B cell (primary cell): ENCODE results near the gene ABHD14A. TPM values are rescaled to one million over a fixed set of nuclear protein-coding genes. Genes with fewer than 3 reads are reported as not detected.
A peak's percentile ranks its signal among the peaks of the same experiment; 100 is the strongest.

ENCODE experiments used
- ATAC-seq: fragments of 200-7000 bp; cut with Tn5 transposase; one replicate; pipeline ENCODE4 v1.10.0; 2021; ENCODE audit warnings: low read depth, mild to moderate bottlenecking, moderate number of reproducible peaks, moderate library complexity
- CTCF ChIA-PET: fragments of 350-600 bp; sonication (Branson Sonifier 250); formaldehyde crosslinking; loops from one replicate; lab custom pipeline; 2021; ENCODE audit warnings: antibody characterized with exemption, inconsistent platforms; lab: Charles Lee
- POLR2A ChIA-PET: fragments of 350-600 bp; sonication (Branson Sonifier 250); formaldehyde crosslinking; loops from one replicate; lab custom pipeline; 2021; ENCODE audit warnings: antibody characterized with exemption; lab: Charles Lee
- DNase-seq: peaks from one replicate; pipeline ENCODE4 v3.0.0; 2013
- H2AFZ ChIP-seq: 2 replicates; pipeline ENCODE4 v1.6.1; 2012; ENCODE audit warnings: mild to moderate bottlenecking, low read depth, low read length; ENCODE audit not compliant: insufficient read depth, poor library complexity, severe bottlenecking
- H3K27ac ChIP-seq, 2 donors: 1 replicate in 1 of 2; 2 replicates in 1 of 2; pipeline ENCODE4 v1.5.1; 2012 to 2013; ENCODE audit warnings: low read length in 2 of 2, mild to moderate bottlenecking in 2 of 2, moderate library complexity in 1 of 2
- H3K27me3 ChIP-seq, 4 experiments: fragments of 200-600 bp in 1 of 4; sonication (generic) in 1 of 4; replicated peaks in 1 of 4; 1 replicate in 2 of 4; 2 replicates in 2 of 4; pipeline versions ENCODE4 v1.6.1 to v1.7.0; 2013 to 2016; ENCODE audit warnings: low read length in 3 of 4, mild to moderate bottlenecking in 2 of 4, mixed read lengths in 1 of 4, moderate library complexity in 1 of 4; ENCODE audit not compliant: insufficient read depth in 4 of 4, control insufficient read depth in 3 of 4; ENCODE audit errors: control extremely low read depth in 1 of 4
- H3K36me3 ChIP-seq, 2 experiments: replicated peaks in 1 of 2; 1 replicate in 1 of 2; 2 replicates in 1 of 2; pipeline versions ENCODE4 v1.6.1 to v1.7.1; 2013; ENCODE audit warnings: low read length in 1 of 2; ENCODE audit not compliant: insufficient read depth in 2 of 2, control insufficient read depth in 1 of 2; ENCODE audit errors: control extremely low read depth in 1 of 2, extremely low read depth in 1 of 2
- H3K4me1 ChIP-seq, 2 donors: fragments of 200-600 bp in 1 of 2; sonication (generic) in 1 of 2; 1 replicate in 1 of 2; 2 replicates in 1 of 2; pipeline versions ENCODE4 v1.5.1 to v1.6.1; 2013 to 2017; ENCODE audit warnings: low read length in 2 of 2; ENCODE audit not compliant: control insufficient read depth in 2 of 2, insufficient read depth in 2 of 2
- H3K4me2 ChIP-seq: replicated peaks from 2 replicates; pipeline ENCODE3; 2012; ENCODE audit warnings: mild to moderate bottlenecking, low read depth, low read length; ENCODE audit not compliant: poor library complexity, severe bottlenecking
- H3K4me3 ChIP-seq, 5 experiments: fragments of 200-600 bp in 1 of 5; sonication (generic) in 1 of 5; 1 replicate in 3 of 5; 2 replicates in 2 of 5; pipeline versions ENCODE4 v1.5.1 to v1.7.0; 2011 to 2016; ENCODE audit warnings: low read length in 4 of 5, mild to moderate bottlenecking in 4 of 5, low read depth in 2 of 5, control low read depth in 1 of 5, moderate library complexity in 1 of 5; ENCODE audit not compliant: insufficient read depth in 1 of 5; ENCODE audit errors: control extremely low read depth in 1 of 5, extremely low read depth in 1 of 5
- H3K79me2 ChIP-seq: fragments of 200-600 bp; sonication (generic); one replicate; pipeline ENCODE4 v1.6.0; 2016; ENCODE audit warnings: low read length; ENCODE audit not compliant: control insufficient read depth, insufficient read depth
- H3K9ac ChIP-seq: fragments of 200-600 bp; sonication (generic); 2 replicates; pipeline ENCODE4 v1.6.1; 2017; ENCODE audit warnings: mild to moderate bottlenecking, low read length, moderate library complexity
- H3K9me3 ChIP-seq, 3 donors: one replicate each; pipeline versions ENCODE4 v1.6.1 to v1.7.1; 2013; ENCODE audit warnings: low read length in 2 of 3; ENCODE audit not compliant: control insufficient read depth in 2 of 3, insufficient read depth in 1 of 3; ENCODE audit errors: control extremely low read depth in 1 of 3
- H4K20me1 ChIP-seq: 2 replicates; pipeline ENCODE4 v1.6.0; 2012; ENCODE audit warnings: mild to moderate bottlenecking, low read length; ENCODE audit not compliant: insufficient read depth, control insufficient read depth, poor library complexity, severe bottlenecking
- H3K27ac Mint-ChIP-seq: one replicate; pipeline ENCODE4 v1.8.0; 2021; ENCODE audit warnings: mixed read lengths
- H3K27me3 Mint-ChIP-seq: one replicate; pipeline ENCODE4 v1.8.0; 2021; ENCODE audit warnings: mixed read lengths
- H3K4me1 Mint-ChIP-seq: one replicate; pipeline ENCODE4 v1.8.0; 2021; ENCODE audit warnings: mixed read lengths
- H3K4me3 Mint-ChIP-seq: one replicate; pipeline ENCODE4 v1.8.0; 2021; ENCODE audit warnings: mixed read lengths
- H3K9me3 Mint-ChIP-seq: one replicate; pipeline ENCODE4 v1.8.0; 2022; ENCODE audit warnings: mixed read lengths; ENCODE audit not compliant: insufficient read depth
- EZH2 ChIP-seq: IDR thresholded peaks from 2 replicates; pipeline ENCODE4 v1.6.1; 2012; ENCODE audit warnings: borderline replicate concordance, low read depth, mild to moderate bottlenecking, moderate library complexity, low read length; ENCODE audit not compliant: insufficient read depth, poor library complexity, severe bottlenecking
- WGBS: methylation state at CpG from one replicate; pipeline ENCODE4 v1.1.5; 2013; ENCODE audit warnings: missing lambda C conversion rate; ENCODE audit not compliant: insufficient coverage; 5-methylcytosine and 5-hydroxymethylcytosine counted together
- intact Hi-C: fragments of 100-400 bp; cut with micrococcal nuclease; formaldehyde crosslinking; loops from one replicate; pipeline ENCODE4 v1.10.0; 2022
- polyA plus RNA-seq: library from polyadenylated mRNA; depleted of rRNA; stranded (reverse); fragments of >200 nt; gene quantifications from 2 replicates; pipeline ENCODE4 v1.2.3, GENCODE V29; 2012
- total RNA-seq, 2 donors: library from RNA; stranded (reverse); fragments of 120-200 nt in 1 of 2; gene quantifications; 1 replicate in 1 of 2; 2 replicates in 1 of 2; pipeline versions ENCODE4 v1.2.3 to v1.2.4, GENCODE V29; 2013 to 2022
- TF ChIP-seq, protein P1 (sequence below): fragments of 200-600 bp; IDR thresholded peaks from one replicate; pipeline ENCODE4 v1.8.0; 2022; ENCODE audit warnings: antibody characterized with exemption, mild to moderate bottlenecking

The ABHD14A gene
- total and polyA plus RNA-seq, 2 donors (not counting 1 experiment from before 2014, with no cell fraction given), result 11.9 to 28.8 TPM

DNA sequence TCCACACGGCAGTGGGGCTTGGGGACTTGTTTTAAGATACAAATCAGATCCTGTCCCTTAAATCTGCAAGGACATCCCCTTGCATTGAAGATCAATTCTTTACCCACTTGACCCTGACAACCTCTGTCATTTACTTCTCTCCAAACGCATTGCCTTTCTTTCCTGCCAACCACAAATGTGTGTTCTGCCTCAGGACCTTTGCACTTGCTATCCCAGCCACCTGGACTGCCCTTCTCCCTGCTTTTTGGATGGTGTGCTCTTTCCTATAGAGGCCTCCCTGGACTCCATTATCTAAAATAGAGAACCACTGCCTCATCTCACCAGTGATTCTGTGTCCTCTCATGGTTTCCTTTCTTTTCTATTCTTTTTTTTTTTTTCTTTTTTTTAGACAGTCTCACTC, 22.3 kb downstream of the ABHD14A start:
- Histone ChIP-seq H4K20me1 (peaks cover 29% of the 10 kb centered on the region), H3K9me3 (no peaks in the 10 kb centered on the region), H3K27ac (no peak overlapping the region), H3K27me3 (no peaks in the 10 kb centered on the region), H3K4me3 (no peak overlapping the region), H3K36me3 (peaks cover 0 to 17% of the 10 kb centered on the region in 2 experiments), H3K4me2 (no peak overlapping the region), H2AFZ (no peak overlapping the region), H3K9ac (no peak overlapping the region), H3K79me2 (peaks cover 17% of the 10 kb centered on the region), H3K4me1 (peaks cover 19 to 27% of the 10 kb centered on the region in 2 donors)
- Mint-ChIP-seq H3K27me3 (peaks cover 6% of the 10 kb centered on the region), H3K4me3 (peak overlapping the region; percentile 54), H3K4me1 (peaks cover 33% of the 10 kb centered on the region), H3K27ac (no peak overlapping the region), H3K9me3 (no peaks in the 10 kb centered on the region)
- intact Hi-C loops, result loop anchor here (5.0 kb wide), 1 partner anchor 280 kb away; the partner anchor contains the start of gene WDR82
- CTCF ChIA-PET, result interaction anchor here (1.0 to 2.1 kb wide), 5 partner anchors 56 to 224 kb away, joined by 3 to 8 read pairs (median 4); partner anchors contain the start of gene DUSP7
- DNase-seq (no peak), ATAC-seq (no peak)
- POLR2A ChIA-PET, result no interaction called here
- TF ChIP-seq, protein P1, sequence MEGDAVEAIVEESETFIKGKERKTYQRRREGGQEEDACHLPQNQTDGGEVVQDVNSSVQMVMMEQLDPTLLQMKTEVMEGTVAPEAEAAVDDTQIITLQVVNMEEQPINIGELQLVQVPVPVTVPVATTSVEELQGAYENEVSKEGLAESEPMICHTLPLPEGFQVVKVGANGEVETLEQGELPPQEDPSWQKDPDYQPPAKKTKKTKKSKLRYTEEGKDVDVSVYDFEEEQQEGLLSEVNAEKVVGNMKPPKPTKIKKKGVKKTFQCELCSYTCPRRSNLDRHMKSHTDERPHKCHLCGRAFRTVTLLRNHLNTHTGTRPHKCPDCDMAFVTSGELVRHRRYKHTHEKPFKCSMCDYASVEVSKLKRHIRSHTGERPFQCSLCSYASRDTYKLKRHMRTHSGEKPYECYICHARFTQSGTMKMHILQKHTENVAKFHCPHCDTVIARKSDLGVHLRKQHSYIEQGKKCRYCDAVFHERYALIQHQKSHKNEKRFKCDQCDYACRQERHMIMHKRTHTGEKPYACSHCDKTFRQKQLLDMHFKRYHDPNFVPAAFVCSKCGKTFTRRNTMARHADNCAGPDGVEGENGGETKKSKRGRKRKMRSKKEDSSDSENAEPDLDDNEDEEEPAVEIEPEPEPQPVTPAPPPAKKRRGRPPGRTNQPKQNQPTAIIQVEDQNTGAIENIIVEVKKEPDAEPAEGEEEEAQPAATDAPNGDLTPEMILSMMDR, result no peak
- no peak for TF ChIP-seq EZH2
- 56% methylated on average over 2 of the region's 2 CpGs for WGBS

DNA sequence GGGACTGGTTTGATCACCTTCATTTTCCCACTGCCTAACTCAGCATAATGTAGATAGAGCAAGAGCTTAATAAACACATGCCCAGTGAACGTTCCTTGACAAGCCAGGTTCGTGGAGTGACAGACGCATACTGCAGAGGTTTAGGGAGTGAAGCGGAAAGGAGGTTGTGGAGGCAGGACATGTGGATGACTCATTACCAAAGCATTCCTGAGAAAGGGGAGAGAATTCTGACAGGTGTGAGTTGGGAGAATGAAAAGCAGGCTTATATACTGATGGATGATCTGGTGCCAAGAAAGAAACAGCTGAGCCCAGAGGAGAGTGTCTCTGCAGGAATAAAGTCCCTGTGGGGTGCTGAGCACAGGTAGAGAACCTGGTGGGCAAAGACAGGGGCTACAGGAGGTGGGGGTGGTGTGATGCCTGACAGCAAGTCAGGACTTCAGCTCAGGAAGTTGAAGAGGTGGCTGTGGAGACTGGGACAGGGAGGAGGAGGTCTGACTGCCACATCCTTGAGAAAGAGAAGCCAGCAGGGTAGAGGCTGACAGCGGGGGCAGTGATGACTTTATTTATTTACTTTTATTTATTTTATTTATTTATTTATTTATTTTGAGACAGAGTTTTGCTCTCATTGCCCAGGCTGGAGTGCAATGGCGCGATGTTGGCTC, 23.2 kb downstream of the ABHD14A start:
- Histone ChIP-seq H3K79me2 (peaks cover 17% of the 10 kb centered on the region), H2AFZ (no peak overlapping the region), H3K9me3 (no peaks in the 10 kb centered on the region), H3K4me2 (no peak overlapping the region), H4K20me1 (peaks cover 22% of the 10 kb centered on the region), H3K36me3 (peaks cover 0 to 11% of the 10 kb centered on the region in 2 experiments), H3K4me3 (no peak overlapping the region), H3K27me3 (no peaks in the 10 kb centered on the region), H3K9ac (no peak overlapping the region), H3K27ac (no peak overlapping the region), H3K4me1 (peaks cover 19 to 27% of the 10 kb centered on the region in 2 donors)
- Mint-ChIP-seq H3K27ac (no peak overlapping the region), H3K4me1 (peaks cover 28% of the 10 kb centered on the region), H3K4me3 (no peak overlapping the region), H3K9me3 (no peaks in the 10 kb centered on the region), H3K27me3 (peaks cover 6% of the 10 kb centered on the region)
- ATAC-seq (no peak), DNase-seq (no peak)
- CTCF ChIA-PET, result interaction anchor here (0.9 to 2.1 kb wide), 9 partner anchors 55 to 449 kb away, joined by 3 to 8 read pairs (median 4); partner anchors contain the start of gene DUSP7
- TF ChIP-seq, protein P1, result no peak
- no peak for TF ChIP-seq EZH2
- intact Hi-C loops, result loop anchor here (5.0 kb wide), 1 partner anchor 279 kb away; the partner anchor contains the start of gene WDR82
- POLR2A ChIA-PET, result no interaction called here
- 85% methylated on average over 5 of the region's 7 CpGs for WGBS
